ENCODE results near the gene DSN1.

- TF ChIP-seq POLR2A (IDR thresholded peaks at IDR 0.05) (no peak), CTCF (IDR thresholded peaks at IDR 0.05) (peak in 4 of 7 experiments; percentile 9 to 50 (median 17))
These were observed 18.9 kb upstream of the DSN1 start for GRCh38 chr20:36792422-36792821.

Measured in stomach (tissue), 4 donors.